Measurements from ENCODE around the gene LZTS3. TPM values are rescaled to one million over a fixed set of nuclear protein-coding genes. Genes with fewer than 3 reads are reported as not detected.

The LZTS3 gene
- total and polyA plus RNA-seq, 2 of the 8 experiments (the other 6 are each of a cell fraction or from before 2014, with no cell fraction given): 31.8 to 33.5 TPM

DNA sequence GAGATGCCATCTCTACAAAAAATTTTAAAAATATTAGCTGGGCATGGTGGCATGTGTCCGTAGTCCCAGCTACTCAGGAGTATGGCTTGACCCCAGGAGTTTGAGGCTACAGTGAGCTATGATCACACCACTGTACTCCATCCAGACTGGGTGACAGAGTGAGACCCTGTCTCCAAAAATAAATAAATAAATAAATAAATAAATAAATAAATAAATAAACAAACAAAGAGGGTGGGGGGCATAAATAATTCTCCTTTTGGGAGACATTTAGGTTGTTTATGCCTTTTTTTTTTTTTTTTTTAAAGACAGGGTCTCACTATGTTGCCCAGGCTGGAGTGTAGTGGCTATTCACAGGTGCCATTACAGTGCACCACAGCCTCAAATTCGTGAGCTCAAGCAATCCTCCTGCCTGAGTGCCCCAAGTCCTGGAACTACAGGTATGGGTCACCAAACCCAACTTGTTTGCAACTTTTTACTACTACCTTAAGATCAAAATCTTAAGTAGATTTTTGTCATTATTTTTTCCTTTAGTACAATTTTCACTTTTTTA is 43.2 kb downstream of the LZTS3 start (continued):
- no peak for TF ChIP-seq NANOG (IDR thresholded peaks at IDR 0.05; ENCODE audit: insufficient read depth, low read depth, low read length, poor library complexity, severe bottlenecking)
- no peak for TF ChIP-seq SRF (IDR thresholded peaks at IDR 0.05; ENCODE audit: low read depth, low read length)
- no peak for TF ChIP-seq ASH2L (IDR thresholded peaks at IDR 0.05; ENCODE audit: low read length)
- TF ChIP-seq SIN3A (conservative IDR thresholded peaks at IDR 0.05 in 1 of 2, IDR thresholded peaks at IDR 0.05 in 1 of 2; ENCODE audit: low read depth in 1 of 2, low read length in 2 of 2): no peak
- TF ChIP-seq, protein P1, sequence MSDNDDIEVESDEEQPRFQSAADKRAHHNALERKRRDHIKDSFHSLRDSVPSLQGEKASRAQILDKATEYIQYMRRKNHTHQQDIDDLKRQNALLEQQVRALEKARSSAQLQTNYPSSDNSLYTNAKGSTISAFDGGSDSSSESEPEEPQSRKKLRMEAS (IDR thresholded peaks at IDR 0.05): no peak
- no peak for TF ChIP-seq NRF1 (IDR thresholded peaks at IDR 0.05; ENCODE audit: low read depth, low read length)

Measured in H1 (cell line).